H1 (cell line): ENCODE measurements around the gene NXPH2. TPM values are rescaled to one million over a fixed set of nuclear protein-coding genes. Genes with fewer than 3 reads are reported as not detected.

Experiments used
- CTCF ChIA-PET: fragments of 300-600 bp; sonication (Branson Sonifier 250); formaldehyde crosslinking; loops from one replicate; lab custom pipeline; 2021; ENCODE audit not compliant: partially characterized antibody; lab: Charles Lee
- POLR2A ChIA-PET: fragments of 300-600 bp; sonication (Branson Sonifier 250); formaldehyde crosslinking; loops from one replicate; lab custom pipeline; 2021; ENCODE audit warnings: inconsistent platforms; ENCODE audit not compliant: partially characterized antibody; lab: Charles Lee
- DNase-seq, 2 experiments: peaks; one replicate each; pipeline versions ENCODE4 v3.0.0 to v3.0.0-alpha.2; 2010 to 2022; ENCODE audit warnings: low spot score in 2 of 2, low read depth in 1 of 2, mixed read lengths in 1 of 2
- FAIRE-seq: peaks from 2 replicates; lab custom pipeline; 2011; peaks lifted over from hg19 to GRCh38; lab: Jason Lieb, UNC
- H2AFZ ChIP-seq: 2 replicates; pipeline ENCODE4 v1.8.1; 2012; ENCODE audit warnings: low read length, inconsistent platforms
- H2AK5ac ChIP-seq: 2 replicates; pipeline ENCODE4 v1.6.1; 2013; ENCODE audit warnings: low read depth, low read length
- H2BK120ac ChIP-seq: replicated peaks from 2 replicates; pipeline ENCODE3; 2013; ENCODE audit warnings: low read depth, low read length, inconsistent platforms
- H2BK12ac ChIP-seq: 2 replicates; pipeline ENCODE4 v1.6.1; 2013; ENCODE audit warnings: low read depth, low read length
- H2BK15ac ChIP-seq: 2 replicates; pipeline ENCODE4 v1.6.1; 2013; ENCODE audit warnings: low read length
- H2BK20ac ChIP-seq: 2 replicates; pipeline ENCODE4 v1.6.1; 2013; ENCODE audit warnings: low read length
- H2BK5ac ChIP-seq: 2 replicates; pipeline ENCODE4 v1.6.1; 2013; ENCODE audit warnings: low read depth, low read length
- H3K14ac ChIP-seq: 2 replicates; pipeline ENCODE4 v1.6.1; 2013; ENCODE audit warnings: inconsistent platforms; ENCODE audit not compliant: insufficient read length
- H3K18ac ChIP-seq: 2 replicates; pipeline ENCODE4 v1.6.1; 2013; ENCODE audit warnings: low read length; ENCODE audit errors: extremely low read depth
- H3K23ac ChIP-seq: 2 replicates; pipeline ENCODE4 v1.6.1; 2013; ENCODE audit warnings: inconsistent platforms; ENCODE audit not compliant: insufficient read length
- H3K23me2 ChIP-seq: 2 replicates; pipeline ENCODE4 v1.6.1; 2013; ENCODE audit warnings: low read depth, low read length
- H3K27ac ChIP-seq: 2 replicates; pipeline ENCODE4 v1.6.1; 2011; ENCODE audit warnings: low read depth, low read length, inconsistent platforms
- H3K27me3 ChIP-seq, 4 experiments: replicated peaks in 1 of 4; 1 replicate in 1 of 4; 2 replicates in 3 of 4; pipeline versions ENCODE4 v1.6.1 to v1.8.1; 2011 to 2013; ENCODE audit warnings: low read length in 3 of 4, mild to moderate bottlenecking in 3 of 4, inconsistent platforms in 2 of 4, mixed read lengths in 2 of 4, moderate library complexity in 1 of 4; ENCODE audit not compliant: control insufficient read depth in 3 of 4, insufficient read depth in 3 of 4; ENCODE audit errors: extremely low read depth in 1 of 4
- H3K36me3 ChIP-seq, 4 experiments: 2 replicates each; pipeline versions ENCODE4 v1.6.1 to v1.8.1; 2011 to 2013; ENCODE audit warnings: mild to moderate bottlenecking in 4 of 4, low read length in 3 of 4, moderate library complexity in 2 of 4, control low read depth in 1 of 4, inconsistent platforms in 1 of 4; ENCODE audit not compliant: insufficient read depth in 4 of 4, control insufficient read depth in 2 of 4
- H3K4ac ChIP-seq: replicated peaks from 2 replicates; pipeline ENCODE3; 2013; ENCODE audit warnings: low read length, low read depth, mixed read lengths, inconsistent platforms; ENCODE audit not compliant: insufficient read length
- H3K4me1 ChIP-seq, 4 experiments: replicated peaks in 1 of 4; 1 replicate in 1 of 4; 2 replicates in 3 of 4; pipeline versions ENCODE4 v1.6.1 to v1.8.1; 2011 to 2013; ENCODE audit warnings: low read length in 3 of 4, inconsistent platforms in 2 of 4, mixed read lengths in 1 of 4; ENCODE audit not compliant: insufficient read depth in 4 of 4, control insufficient read depth in 3 of 4
- H3K4me2 ChIP-seq, 2 experiments: 2 replicates each; pipeline versions ENCODE4 v1.6.1 to v1.8.1; 2011 to 2013; ENCODE audit warnings: low read depth in 2 of 2, low read length in 2 of 2, control low read depth in 1 of 2, inconsistent platforms in 1 of 2, mild to moderate bottlenecking in 1 of 2; ENCODE audit not compliant: insufficient read depth in 1 of 2
- H3K4me3 ChIP-seq, 4 experiments: fragments of 200-600, 300-600 bp in 1 of 4; sonication (generic), shearing (Covaris generic), sonication (Bioruptor Twin) in 1 of 4; 2 replicates each; pipeline versions ENCODE4 v1.5.1 to v1.8.1; 2011 to 2016; ENCODE audit warnings: low read length in 4 of 4, low read depth in 3 of 4, control low read depth in 2 of 4, inconsistent platforms in 2 of 4, mild to moderate bottlenecking in 2 of 4, mixed read lengths in 1 of 4, moderate library complexity in 1 of 4; ENCODE audit not compliant: insufficient read depth in 2 of 4; ENCODE audit errors: extremely low read depth in 1 of 4
- H3K56ac ChIP-seq: replicated peaks from 2 replicates; pipeline ENCODE3; 2013; ENCODE audit warnings: low read depth, mild to moderate bottlenecking, mixed read lengths, low read length, inconsistent platforms; ENCODE audit not compliant: insufficient read length
- H3K79me1 ChIP-seq: 2 replicates; pipeline ENCODE4 v1.6.1; 2013; ENCODE audit warnings: low read depth, low read length, control low read depth
- H3K79me2 ChIP-seq, 2 experiments: 2 replicates each; pipeline versions ENCODE4 v1.6.1 to v1.8.1; 2012 to 2013; ENCODE audit warnings: low read length in 2 of 2, mild to moderate bottlenecking in 2 of 2, inconsistent platforms in 1 of 2; ENCODE audit not compliant: insufficient read depth in 2 of 2, control insufficient read depth in 1 of 2
- H3K9ac ChIP-seq, 4 experiments: replicated peaks in 1 of 4; 1 replicate in 1 of 4; 2 replicates in 3 of 4; pipeline versions ENCODE4 v1.6.1 to v1.8.1; 2011 to 2013; ENCODE audit warnings: low read depth in 3 of 4, low read length in 3 of 4, control low read depth in 2 of 4, mild to moderate bottlenecking in 2 of 4, moderate library complexity in 2 of 4, inconsistent platforms in 1 of 4; ENCODE audit errors: extremely low read depth in 1 of 4
- H3K9me3 ChIP-seq, 2 experiments: 2 replicates each; pipeline versions ENCODE4 v1.6.1 to v1.8.1; 2012 to 2013; ENCODE audit warnings: mild to moderate bottlenecking in 2 of 2, moderate library complexity in 2 of 2, control low read depth in 1 of 2, inconsistent platforms in 1 of 2, low read depth in 1 of 2, low read length in 1 of 2, mixed read lengths in 1 of 2; ENCODE audit not compliant: insufficient read depth in 2 of 2
- H4K20me1 ChIP-seq, 2 experiments: replicated peaks in 1 of 2; 2 replicates each; pipeline versions ENCODE3 to v1.8.1; 2011 to 2013; ENCODE audit warnings: inconsistent platforms in 2 of 2, low read length in 2 of 2, mild to moderate bottlenecking in 1 of 2; ENCODE audit not compliant: insufficient read depth in 2 of 2, control insufficient read depth in 1 of 2
- H4K5ac ChIP-seq: 2 replicates; pipeline ENCODE4 v1.6.1; 2013; ENCODE audit warnings: low read length, low read depth, mixed read lengths, inconsistent platforms; ENCODE audit not compliant: insufficient read length
- H4K8ac ChIP-seq: 2 replicates; pipeline ENCODE4 v1.8.0; 2013; ENCODE audit warnings: mild to moderate bottlenecking, moderate library complexity, low read length, inconsistent platforms; ENCODE audit not compliant: insufficient read depth; ENCODE audit errors: extremely low read depth
- H4K91ac ChIP-seq: replicated peaks from 2 replicates; pipeline ENCODE3; 2013; ENCODE audit warnings: low read length, mixed read lengths, inconsistent platforms; ENCODE audit not compliant: insufficient read length
- CEBPB ChIP-seq: IDR thresholded peaks from 2 replicates; pipeline ENCODE4 v1.6.1; 2012; ENCODE audit warnings: low read depth, low read length
- EP300 ChIP-seq, 2 experiments: IDR thresholded peaks; 1 replicate in 1 of 2; 2 replicates in 1 of 2; pipeline ENCODE4 v1.6.1; 2011 to 2012; ENCODE audit warnings: low read depth in 2 of 2, low read length in 2 of 2, mild to moderate bottlenecking in 2 of 2, borderline replicate concordance in 1 of 2, inconsistent platforms in 1 of 2, moderate library complexity in 1 of 2
- KDM4A ChIP-seq: IDR thresholded peaks from one replicate; pipeline ENCODE4 v1.7.1; 2012; ENCODE audit warnings: low read depth, mild to moderate bottlenecking, moderate library complexity, low read length, inconsistent platforms; ENCODE audit not compliant: severe bottlenecking
- SIN3A ChIP-seq, 2 experiments: IDR thresholded peaks in 1 of 2; conservative IDR thresholded peaks in 1 of 2; 2 replicates each; pipeline ENCODE4 v1.6.1; 2011 to 2012; ENCODE audit warnings: low read length in 2 of 2, improper control_type of control experiment in 1 of 2, low read depth in 1 of 2, mild to moderate bottlenecking in 1 of 2
- WGBS, 2 experiments: shearing (Covaris generic) in 1 of 2; methylation state at CpG; one replicate each; pipeline versions ENCODE4 v1.1.6 to v1.1.7; 2013 to 2015; ENCODE audit warnings: low lambda C conversion rate in 2 of 2, mixed read lengths in 2 of 2, inconsistent platforms in 1 of 2, low coverage in 1 of 2, missing lambda C conversion rate in 1 of 2; ENCODE audit not compliant: insufficient replicate concordance in 2 of 2, insufficient coverage in 1 of 2, insufficient read length in 1 of 2; ENCODE audit errors: extremely low coverage in 1 of 2, missing lambda C conversion rate in 1 of 2; 5-methylcytosine and 5-hydroxymethylcytosine counted together
- polyA plus RNA-seq, 7 experiments: library from polyadenylated mRNA; depleted of rRNA in 3 of 7; stranded (reverse) in 5 of 7; unstranded in 2 of 7; fragments of >200 nt in 5 of 7; fragments of 200-250 nt in 2 of 7; gene quantifications; 1 replicate in 5 of 7; 2 replicates in 1 of 7; 4 replicates in 1 of 7; pipeline versions ENCODE4 v1.2.1 to v1.2.3, GENCODE V29; 2011 to 2013; ENCODE audit warnings: missing spikeins in 2 of 7, mixed read lengths in 2 of 7
- total RNA-seq: library from RNA; stranded (reverse); fragmentation: NEBNext Ultra II Directional; extraction: Animal tissue kit (Norgen Biotek cat#: 25700); gene quantifications from 2 replicates; pipeline ENCODE4 v1.2.1, GENCODE V29; 2021

Gene NXPH2
- total and polyA plus RNA-seq, 2 of the 8 experiments (the other 6 are each of a cell fraction or from before 2014, with no cell fraction given), result 1.9 to 6.9 TPM

DNA sequence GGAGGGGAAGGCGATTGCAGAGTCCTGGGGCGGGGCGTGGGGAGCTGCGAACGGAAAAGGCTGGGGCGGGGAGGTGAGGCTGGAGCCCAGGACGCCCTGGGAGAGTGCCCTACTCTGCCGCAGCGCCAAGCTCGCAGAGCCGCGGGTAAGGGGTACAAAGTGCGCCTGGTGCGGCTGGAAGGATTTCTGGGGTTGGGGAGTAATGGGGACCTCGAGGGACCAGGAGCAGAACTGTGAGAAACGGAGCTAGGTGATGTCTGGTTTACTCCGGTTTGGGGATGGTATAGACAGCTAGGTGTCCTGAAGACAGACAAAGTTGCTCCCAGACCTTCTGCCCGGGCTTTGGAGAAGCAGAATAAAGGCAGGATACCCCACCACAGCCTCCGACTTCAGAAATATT is 718 bp upstream of the NXPH2 start:
- ChIA-PET CTCF (interaction anchor here (0.5 to 2.4 kb wide), 5 partner anchors 10 to 893 kb away, joined by 3 to 6 read pairs (median 3); no protein-coding TSS in a partner anchor), POLR2A (interaction anchor here (0.7 to 1.2 kb wide), 4 partner anchors 36 to 797 kb away, joined by 3 read pairs; no protein-coding TSS in a partner anchor)
- Histone ChIP-seq H3K4me1 (peaks cover 2 to 17% (median 9%) of the 10 kb centered on the region in 4 experiments; a peak in 5 of 7 replicates), H3K27me3 (peaks cover 5 to 38% (median 26%) of the 10 kb centered on the region in 4 experiments), H3K14ac (no peak overlapping the region), H2BK20ac (no peak overlapping the region), H3K79me2 (peaks cover 0 to 27% of the 10 kb centered on the region in 2 experiments; a peak in 2 of 4 replicates), H2BK120ac (no peak overlapping the region), H2AFZ (peak overlapping the region; percentile 93), H2BK5ac (no peak overlapping the region), H3K79me1 (no peaks in the 10 kb centered on the region), H4K8ac (no peak overlapping the region), H3K56ac (no peak overlapping the region), H3K18ac (peak overlapping the region; percentile 79), H3K4me3 (peak overlapping the region; percentile 48 to 79 (median 60)), H3K23ac (no peak overlapping the region), H2BK15ac (no peak overlapping the region), H3K4me2 (peak overlapping the region; percentile 88 to 95), H2AK5ac (no peak overlapping the region), H3K4ac (no peak overlapping the region), H3K9ac (peak overlapping the region in 1 of 4 experiments; percentile 44; a peak in 1 of 7 replicates), H3K27ac (no peak overlapping the region), H4K20me1 (no peaks in the 10 kb centered on the region), H3K36me3 (no peaks in the 10 kb centered on the region), H2BK12ac (peak overlapping the region; percentile 7; the same call in 1 of the 2 replicates), H3K9me3 (no peaks in the 10 kb centered on the region), H3K23me2 (peaks cover 19% of the 10 kb centered on the region; the same call in 1 of the 2 replicates), H4K5ac (no peak overlapping the region), H4K91ac (peak overlapping the region; percentile 22)
- DNase-seq, result peak in 1 of 2 experiments; percentile 66
- WGBS, 2 experiments, result 3% methylated on average over 17 of the region's 19 CpGs; no CpG with 5 or more reads in 1 of the 2 experiments
- FAIRE-seq, result no peak
- no peak for TF ChIP-seq CEBPB
- no peak for TF ChIP-seq SIN3A (conservative IDR thresholded peaks at IDR 0.05 in 1 of 2, IDR thresholded peaks at IDR 0.05 in 1 of 2; ENCODE audit: low read depth in 1 of 2, low read length in 2 of 2)
- TF ChIP-seq EP300 (IDR thresholded peaks at IDR 0.05; ENCODE audit: borderline replicate concordance in 1 of 2, low read depth in 2 of 2, low read length in 2 of 2), result no peak
- TF ChIP-seq KDM4A, result peak; percentile 31
